AG09319 (cell line): Measurements from ENCODE around the gene GRK5.

Source experiments
- DNase-seq: peaks from one replicate; pipeline ENCODE4 v3.0.0-alpha.2; 2010; ENCODE audit warnings: low read depth; ENCODE audit errors: extremely low read depth
- TF ChIP-seq, protein P1 (sequence below): IDR thresholded peaks from 2 replicates; pipeline ENCODE4 v1.5.1; 2011; ENCODE audit warnings: low read depth, mild to moderate bottlenecking, inconsistent platforms, low read length, moderate library complexity

GRK5 gene

DNA sequence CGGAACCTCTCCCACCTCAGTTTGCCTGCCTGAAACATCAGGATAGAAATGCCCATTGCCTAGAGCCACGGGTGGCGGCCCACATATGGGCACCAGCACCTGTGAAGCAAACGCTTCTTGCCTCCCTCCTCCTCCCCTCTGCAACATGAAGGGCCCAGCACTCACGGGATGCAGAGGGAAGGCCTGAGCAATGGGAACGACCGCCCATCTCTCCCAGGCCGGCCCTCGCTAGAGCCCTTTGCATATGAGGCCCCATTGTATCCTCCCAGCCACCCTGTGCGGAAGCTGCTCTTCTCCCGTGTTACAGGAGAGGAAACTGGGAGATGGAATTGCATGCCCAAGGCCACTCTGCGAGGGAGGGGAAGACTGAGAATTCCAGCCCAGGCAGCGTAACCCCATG lies 246.9 kb downstream of the GRK5 start:
- TF ChIP-seq, protein P1, sequence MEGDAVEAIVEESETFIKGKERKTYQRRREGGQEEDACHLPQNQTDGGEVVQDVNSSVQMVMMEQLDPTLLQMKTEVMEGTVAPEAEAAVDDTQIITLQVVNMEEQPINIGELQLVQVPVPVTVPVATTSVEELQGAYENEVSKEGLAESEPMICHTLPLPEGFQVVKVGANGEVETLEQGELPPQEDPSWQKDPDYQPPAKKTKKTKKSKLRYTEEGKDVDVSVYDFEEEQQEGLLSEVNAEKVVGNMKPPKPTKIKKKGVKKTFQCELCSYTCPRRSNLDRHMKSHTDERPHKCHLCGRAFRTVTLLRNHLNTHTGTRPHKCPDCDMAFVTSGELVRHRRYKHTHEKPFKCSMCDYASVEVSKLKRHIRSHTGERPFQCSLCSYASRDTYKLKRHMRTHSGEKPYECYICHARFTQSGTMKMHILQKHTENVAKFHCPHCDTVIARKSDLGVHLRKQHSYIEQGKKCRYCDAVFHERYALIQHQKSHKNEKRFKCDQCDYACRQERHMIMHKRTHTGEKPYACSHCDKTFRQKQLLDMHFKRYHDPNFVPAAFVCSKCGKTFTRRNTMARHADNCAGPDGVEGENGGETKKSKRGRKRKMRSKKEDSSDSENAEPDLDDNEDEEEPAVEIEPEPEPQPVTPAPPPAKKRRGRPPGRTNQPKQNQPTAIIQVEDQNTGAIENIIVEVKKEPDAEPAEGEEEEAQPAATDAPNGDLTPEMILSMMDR: no peak
- DNase-seq: no peak

DNA sequence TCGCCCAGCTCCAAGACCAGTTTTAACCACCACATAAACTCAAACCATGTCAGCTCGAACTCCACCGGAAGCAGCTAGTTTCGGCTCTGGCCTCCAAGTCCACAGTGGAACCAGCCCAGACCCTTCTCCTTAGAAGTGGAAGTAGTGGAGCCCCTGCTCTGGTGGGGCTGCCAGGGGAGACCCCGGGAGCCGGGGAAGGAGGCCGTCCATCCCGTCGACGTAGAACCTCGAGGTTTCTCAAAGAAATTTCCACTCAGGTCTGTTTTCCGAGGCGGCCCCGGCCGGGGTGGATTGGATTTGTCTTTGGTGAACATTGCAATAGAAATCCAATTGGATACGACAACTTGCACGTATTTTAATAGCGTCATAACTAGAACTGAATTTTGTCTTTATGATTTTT lies 247.6 kb downstream of the GRK5 start:
- TF ChIP-seq, protein P1: no peak
- no peak for DNase-seq

GRCh38 chr10:119455609-119456434 lies 248.5 kb downstream of the GRK5 start:
- DNase-seq: no peak
- TF ChIP-seq, protein P1: no peak

DNA sequence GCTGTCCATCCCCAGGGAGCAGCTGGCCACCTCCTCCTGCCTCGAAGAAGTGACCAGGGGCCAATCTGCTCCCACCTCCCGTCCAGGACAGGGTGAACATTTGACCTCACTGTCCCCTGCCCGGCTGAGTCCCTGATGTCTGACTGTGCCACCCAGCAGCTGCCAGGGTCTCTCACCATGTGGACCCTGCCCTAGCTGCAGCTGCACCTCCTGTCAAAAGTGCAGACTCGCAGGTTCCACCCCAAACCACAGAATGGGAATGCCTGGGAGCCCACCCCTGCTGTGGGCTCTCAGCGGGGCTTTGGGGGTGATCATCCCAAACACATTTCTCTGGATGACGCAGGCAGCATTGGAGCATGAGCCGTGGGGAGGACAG lies 249.1 kb downstream of the GRK5 start:
- TF ChIP-seq, protein P1: no peak
- no peak for DNase-seq

DNA sequence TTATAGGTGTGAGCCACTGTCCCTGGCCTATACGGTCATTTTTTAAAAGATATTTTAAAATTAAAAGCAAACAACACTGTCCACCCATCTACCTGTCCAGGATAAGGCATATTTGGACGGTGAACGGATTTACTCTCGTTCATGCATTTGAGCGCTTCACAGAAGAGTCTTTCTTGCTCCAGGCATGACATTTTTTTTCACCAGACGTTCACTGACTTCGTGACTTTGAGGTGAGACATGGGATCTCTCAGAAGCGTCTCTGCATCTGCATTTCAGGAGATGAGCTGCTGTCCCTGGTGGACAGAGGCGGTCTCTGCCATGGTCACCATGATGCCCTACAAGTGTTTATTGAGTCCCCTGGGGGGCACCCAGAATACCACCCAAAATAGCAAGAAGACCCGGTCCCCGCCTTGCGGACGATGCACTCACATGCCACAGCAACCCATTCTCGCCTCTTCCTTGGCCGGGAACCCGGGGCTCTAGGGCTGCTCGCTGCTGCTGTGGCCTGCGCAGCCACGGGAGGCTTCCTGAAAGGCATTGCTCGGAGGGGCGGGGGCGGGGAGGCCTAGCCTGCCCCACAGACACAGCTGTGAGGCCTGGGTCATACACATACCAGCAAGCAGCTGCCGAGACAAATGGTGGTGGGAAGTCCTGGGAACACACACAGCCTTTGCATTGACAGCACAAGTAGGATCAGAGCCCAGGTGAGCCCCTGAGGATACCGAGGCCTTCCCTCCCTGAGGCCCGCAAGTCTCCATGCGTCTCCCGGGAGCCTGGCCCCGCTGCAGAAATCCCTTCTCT lies 250.8 kb downstream of the GRK5 start:
- TF ChIP-seq, protein P1: no peak
- no peak for DNase-seq

DNA sequence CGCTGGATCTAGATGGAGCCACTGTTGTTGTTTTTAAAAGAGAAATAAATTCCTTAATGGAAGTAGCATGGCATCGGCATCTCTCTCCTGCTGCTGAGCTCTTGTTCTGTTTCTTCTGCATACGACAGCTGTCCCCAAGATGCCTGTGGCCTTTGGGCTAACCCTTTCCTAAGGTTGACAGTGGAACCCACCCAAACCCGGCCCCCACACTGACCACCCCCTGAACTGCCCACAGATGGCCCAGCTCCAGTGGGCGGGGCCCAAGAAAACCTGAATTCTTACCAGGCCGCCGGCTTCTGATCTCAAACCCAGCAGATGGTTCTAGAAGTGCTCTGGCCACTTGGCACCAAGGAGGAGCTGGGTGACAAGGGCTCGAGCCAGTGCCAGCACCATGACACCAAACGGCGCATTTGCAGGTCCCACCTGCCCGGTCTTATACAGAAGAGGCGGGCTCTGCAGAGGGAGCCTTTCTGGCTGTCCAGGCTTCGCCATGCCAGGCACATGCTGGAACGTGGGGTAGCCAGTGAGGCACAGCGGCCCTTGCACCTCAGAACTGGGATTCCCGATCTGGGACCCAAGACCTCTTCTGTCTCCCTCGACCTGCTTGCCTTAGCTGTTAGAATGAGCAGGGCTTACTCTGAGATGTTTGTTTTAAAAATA lies 252.4 kb downstream of the GRK5 start:
- DNase-seq: no peak
- TF ChIP-seq, protein P1: no peak
